ENCODE data around the gene SGTA. TPM values are rescaled to one million over a fixed set of nuclear protein-coding genes. Genes with fewer than 3 reads are reported as not detected.

The SGTA gene
- total RNA-seq, 1 donor from 2014 or later: 29.8 TPM

GRCh38 chr19:2717638-2718541 lies 65.2 kb downstream of the SGTA start:
- no peak for DNase-seq (ENCODE audit: low spot score in 2 of 2)
- Histone ChIP-seq H3K27ac (no peak overlapping the region), H3K9me3 (no peaks in the 10 kb centered on the region), H3K27me3 (peaks cover 11% of the 10 kb centered on the region), H3K36me3 (no peaks in the 10 kb centered on the region), H3K4me3 (no peak overlapping the region), H3K4me1 (peaks cover 10% of the 10 kb centered on the region in 2 donors)
- intact Hi-C loops (cut with DNase I): no loop called here
- TF ChIP-seq CTCF (IDR thresholded peaks at IDR 0.05): no peak

GRCh38 chr19:2716722-2717637 lies 66.1 kb downstream of the SGTA start:
- Histone ChIP-seq H3K4me1 (peaks cover 6 to 10% of the 10 kb centered on the region in 2 donors), H3K27ac (no peak overlapping the region), H3K27me3 (peaks cover 11% of the 10 kb centered on the region), H3K36me3 (no peaks in the 10 kb centered on the region), H3K4me3 (no peak overlapping the region), H3K9me3 (no peaks in the 10 kb centered on the region)
- no peak for DNase-seq (ENCODE audit: low spot score in 2 of 2)
- TF ChIP-seq CTCF (IDR thresholded peaks at IDR 0.05): no peak
- intact Hi-C loops (cut with DNase I): no loop called here

GRCh38 chr19:2716275-2716650 lies 66.8 kb downstream of the SGTA start:
- Histone ChIP-seq H3K4me1 (peaks cover 6 to 10% of the 10 kb centered on the region in 2 donors), H3K9me3 (no peaks in the 10 kb centered on the region), H3K36me3 (no peaks in the 10 kb centered on the region), H3K27me3 (peaks cover 11% of the 10 kb centered on the region), H3K27ac (no peak overlapping the region), H3K4me3 (no peak overlapping the region)
- intact Hi-C loops (cut with DNase I): no loop called here
- TF ChIP-seq CTCF (IDR thresholded peaks at IDR 0.05): no peak
- no peak for DNase-seq (ENCODE audit: low spot score in 2 of 2)

- H3K27ac ChIP-seq: no peak overlapping the region
- H3K27me3 ChIP-seq: peaks cover 8% of the 10 kb centered on the region
- DNase-seq (ENCODE audit: low spot score in 2 of 2): no peak
- H3K36me3 ChIP-seq: no peaks in the 10 kb centered on the region
- peaks cover 6 to 7% of the 10 kb centered on the region in 2 donors for H3K4me1 ChIP-seq
- intact Hi-C loops (cut with DNase I): no loop called here
- H3K4me3 ChIP-seq: no peak overlapping the region
- H3K9me3 ChIP-seq: no peaks in the 10 kb centered on the region
- no peak for TF ChIP-seq CTCF (IDR thresholded peaks at IDR 0.05)
Observed at GRCh38 chr19:2715470-2716274, 67.4 kb downstream of the SGTA start.

Measured in ascending aorta (tissue), 2 donors.